Lower lobe of right lung (tissue), 2 donors: Measurements from ENCODE around the gene DUOX2. TPM values are rescaled to one million over a fixed set of nuclear protein-coding genes. Genes with fewer than 3 reads are reported as not detected.
"Not testable (repeated sequence)": the region's sequence is repeated elsewhere in the genome, so short reads cannot be mapped to it uniquely, and the experiment has no call there.

Experiments
- ATAC-seq, 2 donors: fragments of 200-7000 bp; cut with Tn5 transposase; one replicate each; pipeline ENCODE4 v1.9.1; 2020 to 2022; ENCODE audit warnings: mild to moderate bottlenecking in 2 of 2, moderate library complexity in 2 of 2
- DNase-seq: peaks from one replicate; pipeline ENCODE4 v3.0.0-alpha.2; 2020
- H3K27ac ChIP-seq: fragments of 200-600 bp; one replicate; pipeline ENCODE4 v1.8.0; 2022
- H3K27me3 ChIP-seq: fragments of 200-600 bp; one replicate; pipeline ENCODE4 v1.8.0; 2022; ENCODE audit warnings: low read depth
- H3K36me3 ChIP-seq: fragments of 200-600 bp; one replicate; pipeline ENCODE4 v1.8.0; 2022; ENCODE audit warnings: mild to moderate bottlenecking
- H3K4me1 ChIP-seq: fragments of 200-600 bp; one replicate; pipeline ENCODE4 v1.8.0; 2022
- H3K4me3 ChIP-seq: fragments of 200-600 bp; one replicate; pipeline ENCODE4 v1.8.0; 2022; ENCODE audit warnings: mild to moderate bottlenecking
- H3K9me3 ChIP-seq: fragments of 200-600 bp; one replicate; pipeline ENCODE4 v1.8.0; 2022
- intact Hi-C: fragments of 100-400 bp; cut with DNase I; formaldehyde crosslinking; loops from one replicate; pipeline ENCODE4 v1.11.0; 2022
- total RNA-seq: library from RNA; stranded (reverse); fragmentation: NEBNext Ultra II Directional; extraction: Animal tissue kit (Norgen Biotek cat#: 25700); gene quantifications from one replicate; pipeline ENCODE4 v1.2.1, GENCODE V29; 2021
- TF ChIP-seq, protein P1 (sequence below): fragments of 200-600 bp; IDR thresholded peaks from one replicate; pipeline ENCODE4 v1.8.0; 2022; ENCODE audit warnings: antibody characterized with exemption, mild to moderate bottlenecking
- donor health status: DM: no; HTN: yes; CAD: no; lungs with severe emphysema.

The DUOX2 gene
- total RNA-seq, 1 donor from 2014 or later, result 4.0 TPM

DNA sequence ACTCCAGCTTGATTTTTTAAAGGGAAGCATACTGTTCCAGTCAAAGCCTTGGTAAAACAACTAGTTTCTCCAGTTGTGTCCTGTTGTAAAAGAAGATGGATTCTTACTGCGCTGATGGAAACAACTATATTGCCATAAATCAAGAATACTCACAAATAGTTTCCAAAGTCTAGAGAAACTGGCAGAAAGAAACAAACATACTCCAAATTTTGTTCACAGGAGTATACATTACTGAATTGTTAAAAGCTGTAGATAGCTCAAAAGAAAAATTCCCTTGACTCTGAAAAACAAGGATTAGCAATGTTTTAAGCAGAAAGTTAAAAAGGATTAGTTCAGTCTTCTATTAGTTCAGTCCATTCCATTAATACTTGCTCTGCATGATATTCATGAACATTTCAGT, 63.4 kb downstream of the DUOX2 start:
- H3K36me3 ChIP-seq, result no peaks in the 10 kb centered on the region

DNA sequence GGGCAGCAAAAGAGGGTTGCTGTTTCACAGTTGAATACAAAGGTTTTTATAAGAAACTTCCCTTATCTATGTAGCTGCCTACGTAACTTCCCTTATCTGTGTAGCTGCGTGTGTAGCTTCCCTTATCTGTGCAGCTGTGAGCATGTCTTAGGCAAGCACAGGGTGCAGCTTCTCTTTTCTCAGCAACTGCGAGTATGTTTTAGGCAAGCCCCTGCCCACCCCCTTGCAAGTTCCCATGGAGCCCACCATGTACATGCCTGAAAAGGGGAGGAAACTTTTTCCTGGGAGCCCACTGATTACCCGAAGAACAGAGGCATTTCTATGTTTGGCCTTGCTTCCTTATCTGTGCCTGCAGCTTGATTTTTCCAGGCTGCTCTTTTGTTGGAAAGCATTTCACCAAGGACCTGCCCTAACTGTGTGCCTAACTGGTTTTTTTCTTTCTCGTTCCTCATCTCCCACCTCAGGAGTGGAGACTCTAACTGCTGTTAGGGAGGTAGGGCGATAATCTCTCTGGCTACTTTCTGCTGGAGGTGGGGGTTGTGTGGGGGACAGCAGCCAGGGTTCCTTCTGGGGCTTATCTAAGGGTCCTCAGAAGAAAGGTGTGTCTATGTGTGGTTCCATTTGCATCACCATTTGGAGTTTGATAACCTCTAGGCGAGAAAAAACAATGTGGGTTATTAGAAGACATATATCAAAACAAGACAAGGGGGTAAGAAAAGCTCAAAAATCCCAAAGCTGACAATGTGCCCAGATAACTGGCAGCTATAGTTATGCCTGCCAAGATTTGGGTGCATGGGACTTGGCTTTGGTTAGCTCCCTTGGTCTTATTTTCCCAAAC, 65.0 kb downstream of the DUOX2 start:
- Histone ChIP-seq H3K36me3 (no peaks in the 10 kb centered on the region), H3K27ac (peak overlapping the region; percentile 41), H3K4me3 (no peak overlapping the region), H3K4me1 (no peaks in the 10 kb centered on the region), H3K9me3 (no peaks in the 10 kb centered on the region), H3K27me3 (no peaks in the 10 kb centered on the region)
- DNase-seq (peak; percentile 59), ATAC-seq (peak; percentile 83 to 93)
- intact Hi-C loops, result no loop called here
- TF ChIP-seq, protein P1, sequence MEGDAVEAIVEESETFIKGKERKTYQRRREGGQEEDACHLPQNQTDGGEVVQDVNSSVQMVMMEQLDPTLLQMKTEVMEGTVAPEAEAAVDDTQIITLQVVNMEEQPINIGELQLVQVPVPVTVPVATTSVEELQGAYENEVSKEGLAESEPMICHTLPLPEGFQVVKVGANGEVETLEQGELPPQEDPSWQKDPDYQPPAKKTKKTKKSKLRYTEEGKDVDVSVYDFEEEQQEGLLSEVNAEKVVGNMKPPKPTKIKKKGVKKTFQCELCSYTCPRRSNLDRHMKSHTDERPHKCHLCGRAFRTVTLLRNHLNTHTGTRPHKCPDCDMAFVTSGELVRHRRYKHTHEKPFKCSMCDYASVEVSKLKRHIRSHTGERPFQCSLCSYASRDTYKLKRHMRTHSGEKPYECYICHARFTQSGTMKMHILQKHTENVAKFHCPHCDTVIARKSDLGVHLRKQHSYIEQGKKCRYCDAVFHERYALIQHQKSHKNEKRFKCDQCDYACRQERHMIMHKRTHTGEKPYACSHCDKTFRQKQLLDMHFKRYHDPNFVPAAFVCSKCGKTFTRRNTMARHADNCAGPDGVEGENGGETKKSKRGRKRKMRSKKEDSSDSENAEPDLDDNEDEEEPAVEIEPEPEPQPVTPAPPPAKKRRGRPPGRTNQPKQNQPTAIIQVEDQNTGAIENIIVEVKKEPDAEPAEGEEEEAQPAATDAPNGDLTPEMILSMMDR, result no peak

More for the DNA sequence above, 63.4 kb downstream of the DUOX2 start:
- Histone ChIP-seq H3K9me3 (no peaks in the 10 kb centered on the region), H3K4me1 (no peaks in the 10 kb centered on the region), H3K27ac (no peak overlapping the region), H3K27me3 (no peaks in the 10 kb centered on the region), H3K4me3 (no peak overlapping the region)
- DNase-seq, result no peak
- ATAC-seq, result no peak
- intact Hi-C loops, result no loop called here
- TF ChIP-seq, protein P1, result no peak

DNA sequence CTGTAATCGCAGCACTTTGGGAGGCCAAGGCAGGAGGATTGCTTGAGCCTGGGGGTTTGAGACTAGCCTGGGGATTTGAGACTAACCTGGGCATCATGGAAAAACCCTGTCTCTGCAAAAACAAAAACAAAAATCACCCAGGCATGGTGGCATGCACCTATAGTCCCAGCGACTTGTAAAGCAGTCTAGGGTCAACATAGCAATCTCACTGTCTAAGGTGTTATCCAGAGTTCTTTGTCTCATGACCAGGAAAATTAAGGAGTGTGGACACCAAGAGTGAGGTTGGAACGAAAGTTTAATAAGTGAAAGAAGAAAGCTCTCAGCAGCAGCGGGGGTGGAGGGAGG, 65.6 kb downstream of the DUOX2 start:
- H3K4me3 ChIP-seq, ATAC-seq, intact Hi-C loops, H3K36me3 ChIP-seq, H3K4me1 ChIP-seq, H3K9me3 ChIP-seq, H3K27me3 ChIP-seq, DNase-seq: not testable (repeated sequence)
- peak overlapping the region; percentile 31 for H3K27ac ChIP-seq

DNA sequence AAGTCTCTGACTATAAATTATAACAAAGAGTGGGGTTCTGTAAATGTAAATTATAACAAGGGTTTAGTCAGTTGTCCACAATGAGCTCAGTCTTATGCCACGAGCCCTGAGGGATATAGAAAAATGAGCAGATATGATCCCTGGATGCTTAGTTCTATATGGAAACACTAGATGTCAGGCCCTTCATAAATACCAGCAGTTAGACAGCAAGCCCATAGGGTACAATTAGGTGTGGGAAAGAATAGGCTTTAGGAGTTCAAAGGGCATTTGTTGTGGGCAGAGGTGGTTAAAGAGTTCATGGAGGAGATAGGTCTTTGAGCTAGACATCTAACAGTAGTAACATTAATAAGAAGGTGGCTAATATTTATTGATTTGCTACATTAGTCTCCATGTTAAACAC, 69.7 kb downstream of the DUOX2 start:
- H3K27me3 ChIP-seq, H3K4me1 ChIP-seq, ATAC-seq, H3K27ac ChIP-seq, H3K36me3 ChIP-seq, H3K4me3 ChIP-seq, H3K9me3 ChIP-seq, DNase-seq, intact Hi-C loops: not testable (repeated sequence)

DNA sequence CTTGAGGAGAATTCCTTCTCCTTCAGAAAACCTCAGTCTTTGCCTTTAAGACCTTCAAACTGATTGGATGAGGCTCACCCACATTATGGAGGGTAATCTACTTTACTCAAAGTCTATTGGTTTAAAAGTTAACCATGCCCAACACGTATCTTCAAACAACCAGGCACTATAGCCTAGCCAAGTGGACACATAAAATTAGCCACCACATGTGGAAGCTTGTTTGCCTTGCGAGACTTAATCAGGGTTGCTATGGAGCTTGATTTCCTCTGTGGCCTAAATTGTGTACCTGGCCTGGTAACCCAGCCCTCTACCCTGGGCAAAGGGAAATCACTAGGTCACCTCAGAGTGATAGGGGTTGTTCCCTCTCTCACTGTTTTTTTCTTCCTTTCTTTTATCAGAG, 71.1 kb downstream of the DUOX2 start:
- H3K4me1 ChIP-seq, H3K27ac ChIP-seq, intact Hi-C loops, H3K4me3 ChIP-seq, DNase-seq, H3K27me3 ChIP-seq, ATAC-seq, H3K36me3 ChIP-seq, H3K9me3 ChIP-seq: not testable (repeated sequence)

Other genes starting within 250 kb of the DUOX2 start
- gene TERB2, start 157.5 kb downstream of the DUOX2 start, total RNA-seq, result not detected
- gene SORD, start 91.0 kb downstream of the DUOX2 start, total RNA-seq, result 10.5 TPM
- not detected for gene DUOXA2, start 154 bp upstream of the DUOX2 start, total RNA-seq
- 131 TPM for gene DUOXA1, start 15.7 kb upstream of the DUOX2 start, total RNA-seq
- 317 TPM for gene DUOX1, start 15.8 kb upstream of the DUOX2 start, total RNA-seq
- 6.4 TPM for gene SHF, start 73.8 kb upstream of the DUOX2 start, total RNA-seq
- 0.21 TPM for gene SLC28A2, start 138.1 kb upstream of the DUOX2 start, total RNA-seq